Measurements from ENCODE around the gene ATXN10.

DNA sequence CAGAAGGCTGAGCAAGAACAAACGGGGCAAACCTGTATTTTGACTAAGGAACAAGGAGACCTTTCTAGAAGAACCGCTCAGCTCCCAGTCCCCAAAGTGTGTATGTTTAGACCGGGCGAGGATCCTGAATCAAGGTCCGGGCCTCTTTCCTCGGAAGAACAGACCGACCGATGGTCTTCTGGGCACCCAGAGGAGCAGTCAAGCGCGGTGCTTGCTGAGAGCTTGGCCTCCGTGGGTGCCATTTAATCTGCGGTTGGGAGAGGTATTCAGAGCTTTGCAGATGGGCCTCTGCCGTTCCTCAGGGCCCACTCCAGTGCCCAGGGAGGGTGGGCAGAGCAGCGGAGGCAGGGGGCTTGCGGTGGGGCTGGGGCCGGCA, 26.5 kb upstream of the ATXN10 start:
- TF ChIP-seq, protein P1, sequence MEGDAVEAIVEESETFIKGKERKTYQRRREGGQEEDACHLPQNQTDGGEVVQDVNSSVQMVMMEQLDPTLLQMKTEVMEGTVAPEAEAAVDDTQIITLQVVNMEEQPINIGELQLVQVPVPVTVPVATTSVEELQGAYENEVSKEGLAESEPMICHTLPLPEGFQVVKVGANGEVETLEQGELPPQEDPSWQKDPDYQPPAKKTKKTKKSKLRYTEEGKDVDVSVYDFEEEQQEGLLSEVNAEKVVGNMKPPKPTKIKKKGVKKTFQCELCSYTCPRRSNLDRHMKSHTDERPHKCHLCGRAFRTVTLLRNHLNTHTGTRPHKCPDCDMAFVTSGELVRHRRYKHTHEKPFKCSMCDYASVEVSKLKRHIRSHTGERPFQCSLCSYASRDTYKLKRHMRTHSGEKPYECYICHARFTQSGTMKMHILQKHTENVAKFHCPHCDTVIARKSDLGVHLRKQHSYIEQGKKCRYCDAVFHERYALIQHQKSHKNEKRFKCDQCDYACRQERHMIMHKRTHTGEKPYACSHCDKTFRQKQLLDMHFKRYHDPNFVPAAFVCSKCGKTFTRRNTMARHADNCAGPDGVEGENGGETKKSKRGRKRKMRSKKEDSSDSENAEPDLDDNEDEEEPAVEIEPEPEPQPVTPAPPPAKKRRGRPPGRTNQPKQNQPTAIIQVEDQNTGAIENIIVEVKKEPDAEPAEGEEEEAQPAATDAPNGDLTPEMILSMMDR (IDR thresholded peaks at IDR 0.05) = no peak
- no peak for TF ChIP-seq POLR2A (IDR thresholded peaks at IDR 0.05)
